DND-41 (cell line): ENCODE results near the gene TRHDE.

Source experiments
- CTCF ChIP-seq: IDR thresholded peaks from 2 replicates; pipeline ENCODE4 v1.5.1; 2012; ENCODE audit warnings: borderline replicate concordance, low read length, moderate library complexity, mild to moderate bottlenecking; ENCODE audit not compliant: poor library complexity, severe bottlenecking; ENCODE audit errors: extremely low read depth
- EZH2 ChIP-seq: IDR thresholded peaks from 3 replicates; pipeline ENCODE4 v1.6.1; 2012; ENCODE audit warnings: borderline replicate concordance, low read depth, mild to moderate bottlenecking, moderate library complexity, low read length, inconsistent platforms; ENCODE audit not compliant: severe bottlenecking

- TF ChIP-seq CTCF: no peak
- no peak for TF ChIP-seq EZH2
These were observed 97.3 kb downstream of the TRHDE start for GRCh38 chr12:72369423-72369959.
